IMR-90 (cell line): ENCODE measurements around the gene NMBR.

Experiments
- CTCF ChIP-seq: conservative IDR thresholded peaks from 2 replicates; pipeline ENCODE4 v1.5.1; 2012; ENCODE audit warnings: mild to moderate bottlenecking, low read depth, low read length, improper control_type of control experiment
- POLR2A ChIP-seq: IDR thresholded peaks from 2 replicates; pipeline ENCODE4 v1.6.1; 2012; ENCODE audit warnings: mild to moderate bottlenecking, low read depth, low read length
- RCOR1 ChIP-seq: IDR thresholded peaks from 2 replicates; pipeline ENCODE4 v1.6.1; 2012; ENCODE audit warnings: mild to moderate bottlenecking, low read length, improper control_type of control experiment; ENCODE audit not compliant: insufficient replicate concordance

- TF ChIP-seq RCOR1: no peak
- TF ChIP-seq CTCF: no peak
- no peak for TF ChIP-seq POLR2A
These were observed 20.6 kb upstream of the NMBR start for GRCh38 chr6:142167486-142167885.
